Epithelial cell of proximal tubule (primary cell): Measurements from ENCODE around the gene PRMT9. TPM values are rescaled to one million over a fixed set of nuclear protein-coding genes. Genes with fewer than 3 reads are reported as not detected.

Experiments
- DNase-seq: peaks from one replicate; pipeline ENCODE4 v3.0.0-alpha.2; 2011; ENCODE audit warnings: low read depth
- H3K4me3 ChIP-seq: 2 replicates; pipeline ENCODE4 v1.5.1; 2011; ENCODE audit warnings: low read depth, mild to moderate bottlenecking, low read length
- CTCF ChIP-seq: conservative IDR thresholded peaks from 2 replicates; pipeline ENCODE4 v1.5.1; 2012; ENCODE audit warnings: low read depth, mild to moderate bottlenecking, low read length
- total RNA-seq: library from RNA; depleted of rRNA; stranded (reverse); fragments of >200 nt; gene quantifications from 2 replicates; pipeline ENCODE4 v1.2.3, GENCODE V29; 2015

Gene PRMT9
- total RNA-seq, 1 donor from 2014 or later: 6.5 TPM

- peak; percentile 32 for TF ChIP-seq CTCF
- no peak overlapping the region for H3K4me3 ChIP-seq
- DNase-seq: no peak
These were observed 5.0 kb downstream of the PRMT9 start for GRCh38 chr4:147678796-147679549.

- DNase-seq: no peak
- TF ChIP-seq CTCF: no peak
- no peak overlapping the region for H3K4me3 ChIP-seq
These were observed 5.9 kb downstream of the PRMT9 start for GRCh38 chr4:147678106-147678505.

GRCh38 chr4:147674496-147674895 is 9.5 kb downstream of the PRMT9 start:
- TF ChIP-seq CTCF: no peak
- no peak for DNase-seq
- no peak overlapping the region for H3K4me3 ChIP-seq

- DNase-seq: no peak
- H3K4me3 ChIP-seq: no peak overlapping the region
- no peak for TF ChIP-seq CTCF
These were observed 9.9 kb downstream of the PRMT9 start for GRCh38 chr4:147674073-147674472.

GRCh38 chr4:147658501-147658900 is 25.5 kb downstream of the PRMT9 start:
- TF ChIP-seq CTCF: no peak
- H3K4me3 ChIP-seq: no peak overlapping the region
- DNase-seq: no peak

- no peak overlapping the region for H3K4me3 ChIP-seq
- no peak for TF ChIP-seq CTCF
- DNase-seq: no peak
These were observed 28.3 kb downstream of the PRMT9 start for GRCh38 chr4:147655639-147656038.

- no peak for TF ChIP-seq CTCF
- no peak for DNase-seq
- H3K4me3 ChIP-seq: no peak overlapping the region
These were observed 32.4 kb downstream of the PRMT9 start for GRCh38 chr4:147651563-147651962.
